GM18511 (cell line): ENCODE measurements around the gene ZFPL1.

Experiments used
- ATAC-seq: cut with Tn5 transposase; IDR thresholded peaks from one replicate; pipeline ENCODE4 v1.9.1; 2021; ENCODE audit warnings: mild to moderate bottlenecking, moderate library complexity; ENCODE audit not compliant: unreplicated experiment

ZFPL1 gene

GRCh38 chr11:65127473-65128181 lies 43.6 kb downstream of the ZFPL1 start:
- no peak for ATAC-seq

GRCh38 chr11:65128182-65129145 lies 44.4 kb downstream of the ZFPL1 start:
- ATAC-seq, result no peak

GRCh38 chr11:65129649-65130441 lies 45.8 kb downstream of the ZFPL1 start:
- ATAC-seq, result no peak

- no peak for ATAC-seq
Measured at GRCh38 chr11:65130631-65131416, 46.8 kb downstream of the ZFPL1 start.

- ATAC-seq, result no peak
Measured at GRCh38 chr11:65131417-65131776, 47.4 kb downstream of the ZFPL1 start.

- no peak for ATAC-seq
Measured at GRCh38 chr11:65131895-65132237, 47.8 kb downstream of the ZFPL1 start.

GRCh38 chr11:65132238-65132987 lies 48.4 kb downstream of the ZFPL1 start:
- ATAC-seq, result peak; percentile 42

- no peak for ATAC-seq
Measured at GRCh38 chr11:65132988-65133700, 49.1 kb downstream of the ZFPL1 start.

- ATAC-seq, result no peak
Measured at GRCh38 chr11:65133724-65134123, 49.7 kb downstream of the ZFPL1 start.

GRCh38 chr11:65134240-65134951 lies 50.4 kb downstream of the ZFPL1 start, which contains the start of gene SYVN1:
Gene SYVN1, minus strand, starts transcription at chr11:65134519. Its CDS starts 918 bp downstream, at chr11:65133601.
- peak; percentile 61 for ATAC-seq

GRCh38 chr11:65134952-65135632 lies 51.1 kb downstream of the ZFPL1 start:
- peak; percentile 65 for ATAC-seq

GRCh38 chr11:65135633-65136145 lies 51.7 kb downstream of the ZFPL1 start:
- ATAC-seq, result no peak

GRCh38 chr11:65136515-65137096 lies 52.6 kb downstream of the ZFPL1 start:
- no peak for ATAC-seq
